Measurements from ENCODE around the gene ADARB2. TPM values are rescaled to one million over a fixed set of nuclear protein-coding genes. Genes with fewer than 3 reads are reported as not detected.

Gene ADARB2
- total RNA-seq, 1 experiment from 2014 or later, result not detected

DNA sequence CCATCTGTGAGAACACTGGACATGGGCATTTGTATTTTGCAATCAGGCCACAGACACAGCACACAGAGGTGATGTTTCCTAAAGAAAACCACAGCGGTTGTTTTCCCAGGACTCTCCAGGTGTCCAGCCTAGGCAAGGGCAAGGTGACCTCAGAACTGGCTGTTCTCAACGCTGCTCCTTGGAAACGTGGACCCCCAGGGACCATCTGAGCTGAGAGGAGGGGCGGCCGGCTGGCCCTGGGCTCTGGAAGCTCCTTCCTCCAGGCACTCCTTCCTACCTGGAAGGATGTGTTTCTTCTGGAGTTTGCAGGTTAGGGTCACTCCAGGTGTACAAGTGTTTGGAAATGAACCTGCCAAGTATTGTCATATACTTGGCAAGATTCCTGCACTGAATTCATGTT is 103.1 kb downstream of the ADARB2 start:
- intact Hi-C loops (cut with micrococcal nuclease; ENCODE audit: unreplicated experiment), result no loop called here
- TF ChIP-seq, protein P1, sequence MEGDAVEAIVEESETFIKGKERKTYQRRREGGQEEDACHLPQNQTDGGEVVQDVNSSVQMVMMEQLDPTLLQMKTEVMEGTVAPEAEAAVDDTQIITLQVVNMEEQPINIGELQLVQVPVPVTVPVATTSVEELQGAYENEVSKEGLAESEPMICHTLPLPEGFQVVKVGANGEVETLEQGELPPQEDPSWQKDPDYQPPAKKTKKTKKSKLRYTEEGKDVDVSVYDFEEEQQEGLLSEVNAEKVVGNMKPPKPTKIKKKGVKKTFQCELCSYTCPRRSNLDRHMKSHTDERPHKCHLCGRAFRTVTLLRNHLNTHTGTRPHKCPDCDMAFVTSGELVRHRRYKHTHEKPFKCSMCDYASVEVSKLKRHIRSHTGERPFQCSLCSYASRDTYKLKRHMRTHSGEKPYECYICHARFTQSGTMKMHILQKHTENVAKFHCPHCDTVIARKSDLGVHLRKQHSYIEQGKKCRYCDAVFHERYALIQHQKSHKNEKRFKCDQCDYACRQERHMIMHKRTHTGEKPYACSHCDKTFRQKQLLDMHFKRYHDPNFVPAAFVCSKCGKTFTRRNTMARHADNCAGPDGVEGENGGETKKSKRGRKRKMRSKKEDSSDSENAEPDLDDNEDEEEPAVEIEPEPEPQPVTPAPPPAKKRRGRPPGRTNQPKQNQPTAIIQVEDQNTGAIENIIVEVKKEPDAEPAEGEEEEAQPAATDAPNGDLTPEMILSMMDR (IDR thresholded peaks at IDR 0.05; ENCODE audit: unreplicated experiment), result no peak
- Mint-ChIP-seq H3K4me3 (ENCODE audit: low read depth, unreplicated experiment) (no peak overlapping the region), H3K27ac (ENCODE audit: unreplicated experiment) (no peak overlapping the region), H3K27me3 (ENCODE audit: unreplicated experiment) (peaks cover 13% of the 10 kb centered on the region), H3K4me1 (ENCODE audit: low read depth, unreplicated experiment) (no peaks in the 10 kb centered on the region), H3K9me3 (ENCODE audit: low read depth, unreplicated experiment) (peaks cover 4% of the 10 kb centered on the region), H3K36me3 (ENCODE audit: insufficient read depth, unreplicated experiment) (peaks cover 5% of the 10 kb centered on the region)
- DNase-seq, result no peak
- CTCF ChIA-PET, result no interaction called here
- BruUV-seq (replicated peaks), result no TSS peak

DNA sequence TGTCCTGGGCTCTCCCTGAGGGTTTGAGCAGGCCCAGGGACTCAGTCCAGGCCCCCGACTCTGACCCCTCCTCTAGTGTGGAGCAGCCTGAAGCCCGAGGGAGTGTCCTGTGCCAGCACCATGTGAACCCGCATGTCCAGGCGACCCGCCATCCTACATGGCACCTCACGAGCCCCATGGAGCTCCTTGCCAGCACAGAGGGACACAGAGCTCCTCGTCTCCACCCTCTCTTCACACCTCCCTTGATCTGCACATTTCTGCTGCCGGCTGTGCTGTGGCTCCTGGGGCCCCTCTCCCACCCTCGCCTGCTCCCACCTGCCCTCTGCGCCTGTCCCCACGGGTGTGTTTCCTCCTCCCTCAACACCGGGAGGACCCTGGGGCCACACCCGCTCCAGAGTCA is 103.5 kb downstream of the ADARB2 start:
- Mint-ChIP-seq H3K36me3 (ENCODE audit: insufficient read depth, unreplicated experiment) (peaks cover 5% of the 10 kb centered on the region), H3K9me3 (ENCODE audit: low read depth, unreplicated experiment) (peaks cover 4% of the 10 kb centered on the region), H3K27ac (ENCODE audit: unreplicated experiment) (no peak overlapping the region), H3K4me3 (ENCODE audit: low read depth, unreplicated experiment) (no peak overlapping the region), H3K4me1 (ENCODE audit: low read depth, unreplicated experiment) (no peaks in the 10 kb centered on the region), H3K27me3 (ENCODE audit: unreplicated experiment) (peaks cover 13% of the 10 kb centered on the region)
- BruUV-seq (replicated peaks), result no TSS peak
- CTCF ChIA-PET, result no interaction called here
- no peak for DNase-seq
- TF ChIP-seq, protein P1 (IDR thresholded peaks at IDR 0.05; ENCODE audit: unreplicated experiment), result no peak
- intact Hi-C loops (cut with micrococcal nuclease; ENCODE audit: unreplicated experiment), result no loop called here

DNA sequence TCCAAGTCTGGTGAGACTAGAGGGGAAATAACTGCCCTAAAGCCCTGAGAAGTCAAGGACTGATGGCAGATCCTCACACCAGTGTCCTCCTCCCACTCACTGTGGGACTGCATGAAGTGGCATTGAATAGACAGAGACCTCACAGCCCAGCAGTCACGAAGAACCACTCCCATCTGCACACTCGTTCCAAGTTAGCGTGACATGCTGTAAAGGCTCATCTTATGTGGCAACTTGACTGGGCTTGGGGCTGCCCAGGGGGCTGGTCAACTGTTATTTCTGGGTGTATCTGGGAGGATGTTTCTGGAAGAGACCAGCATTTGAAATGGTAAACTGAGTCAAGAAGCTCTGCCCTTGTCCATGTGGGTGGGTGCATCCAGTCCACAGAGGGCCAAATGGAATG is 104.7 kb downstream of the ADARB2 start:
- intact Hi-C loops (cut with micrococcal nuclease; ENCODE audit: unreplicated experiment), result no loop called here
- H3K36me3 Mint-ChIP-seq (ENCODE audit: insufficient read depth, unreplicated experiment), result peaks cover 1% of the 10 kb centered on the region
- H3K9me3 Mint-ChIP-seq (ENCODE audit: low read depth, unreplicated experiment), result peaks cover 4% of the 10 kb centered on the region
- no peak overlapping the region for H3K4me3 Mint-ChIP-seq (ENCODE audit: low read depth, unreplicated experiment)
- DNase-seq, result no peak
- BruUV-seq (replicated peaks), result no TSS peak
- H3K27me3 Mint-ChIP-seq (ENCODE audit: unreplicated experiment), result peaks cover 13% of the 10 kb centered on the region
- TF ChIP-seq, protein P1 (IDR thresholded peaks at IDR 0.05; ENCODE audit: unreplicated experiment), result no peak
- CTCF ChIA-PET, result no interaction called here
- no peak overlapping the region for H3K27ac Mint-ChIP-seq (ENCODE audit: unreplicated experiment)
- H3K4me1 Mint-ChIP-seq (ENCODE audit: low read depth, unreplicated experiment), result no peaks in the 10 kb centered on the region

DNA sequence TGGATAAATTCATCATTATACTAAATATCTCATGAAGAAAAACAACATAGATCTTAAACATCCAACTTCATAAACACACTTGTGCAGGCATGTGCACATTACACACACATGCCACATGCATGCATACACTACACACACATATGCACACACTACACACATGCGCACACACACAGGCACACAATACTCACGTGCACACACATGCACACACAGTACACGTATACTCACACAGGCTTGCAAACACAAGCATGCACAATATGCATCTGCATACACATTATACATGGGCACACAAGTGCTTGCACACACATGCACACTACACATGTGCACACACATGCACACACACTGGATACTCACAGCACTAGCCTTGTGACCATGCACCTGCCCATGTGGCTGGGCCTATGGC is 105.2 kb downstream of the ADARB2 start:
- no peak for DNase-seq
- CTCF ChIA-PET, result no interaction called here
- intact Hi-C loops (cut with micrococcal nuclease; ENCODE audit: unreplicated experiment), result no loop called here
- H3K9me3 Mint-ChIP-seq (ENCODE audit: low read depth, unreplicated experiment), result peaks cover 4% of the 10 kb centered on the region
- H3K4me3 Mint-ChIP-seq (ENCODE audit: low read depth, unreplicated experiment), result no peak overlapping the region
- TF ChIP-seq, protein P1 (IDR thresholded peaks at IDR 0.05; ENCODE audit: unreplicated experiment), result no peak
- no peaks in the 10 kb centered on the region for H3K36me3 Mint-ChIP-seq (ENCODE audit: insufficient read depth, unreplicated experiment)
- no peak overlapping the region for H3K27ac Mint-ChIP-seq (ENCODE audit: unreplicated experiment)
- no peaks in the 10 kb centered on the region for H3K4me1 Mint-ChIP-seq (ENCODE audit: low read depth, unreplicated experiment)
- BruUV-seq (replicated peaks), result no TSS peak
- H3K27me3 Mint-ChIP-seq (ENCODE audit: unreplicated experiment), result peaks cover 13% of the 10 kb centered on the region

Data from Calu3 (cell line).